Measurements from ENCODE around the gene SERINC2.

DNA sequence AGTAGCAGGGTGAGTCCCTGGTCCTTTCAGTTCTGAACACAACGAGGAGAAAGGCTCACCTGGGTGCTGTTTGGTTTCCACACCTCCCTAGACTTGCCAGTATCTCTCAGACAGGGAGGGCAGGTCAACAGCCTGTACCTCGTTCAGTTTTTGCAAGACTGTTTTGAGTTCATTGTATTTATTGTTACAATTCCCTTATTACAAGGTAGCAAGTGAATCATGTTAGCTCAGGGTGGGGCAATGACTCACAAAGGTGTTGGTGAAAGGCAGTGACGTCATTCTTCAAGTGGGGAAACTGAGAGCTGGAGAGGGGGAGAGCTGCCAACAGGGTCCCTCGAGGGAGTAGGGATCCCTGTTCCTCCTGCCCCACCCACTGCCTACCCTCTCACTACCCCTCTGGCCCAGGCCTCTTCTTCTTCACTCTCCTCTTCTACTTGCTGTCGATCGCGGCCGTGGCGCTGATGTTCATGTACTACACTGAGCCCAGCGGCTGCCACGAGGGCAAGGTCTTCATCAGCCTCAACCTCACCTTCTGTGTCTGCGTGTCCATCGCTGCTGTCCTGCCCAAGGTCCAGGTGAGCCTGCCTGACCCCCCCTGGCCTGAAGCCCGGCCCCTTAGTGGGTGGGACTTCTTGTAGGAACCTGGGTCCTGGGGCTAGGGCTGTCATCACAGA is 13.4 kb downstream of the SERINC2 start:
- TF ChIP-seq, protein P1, sequence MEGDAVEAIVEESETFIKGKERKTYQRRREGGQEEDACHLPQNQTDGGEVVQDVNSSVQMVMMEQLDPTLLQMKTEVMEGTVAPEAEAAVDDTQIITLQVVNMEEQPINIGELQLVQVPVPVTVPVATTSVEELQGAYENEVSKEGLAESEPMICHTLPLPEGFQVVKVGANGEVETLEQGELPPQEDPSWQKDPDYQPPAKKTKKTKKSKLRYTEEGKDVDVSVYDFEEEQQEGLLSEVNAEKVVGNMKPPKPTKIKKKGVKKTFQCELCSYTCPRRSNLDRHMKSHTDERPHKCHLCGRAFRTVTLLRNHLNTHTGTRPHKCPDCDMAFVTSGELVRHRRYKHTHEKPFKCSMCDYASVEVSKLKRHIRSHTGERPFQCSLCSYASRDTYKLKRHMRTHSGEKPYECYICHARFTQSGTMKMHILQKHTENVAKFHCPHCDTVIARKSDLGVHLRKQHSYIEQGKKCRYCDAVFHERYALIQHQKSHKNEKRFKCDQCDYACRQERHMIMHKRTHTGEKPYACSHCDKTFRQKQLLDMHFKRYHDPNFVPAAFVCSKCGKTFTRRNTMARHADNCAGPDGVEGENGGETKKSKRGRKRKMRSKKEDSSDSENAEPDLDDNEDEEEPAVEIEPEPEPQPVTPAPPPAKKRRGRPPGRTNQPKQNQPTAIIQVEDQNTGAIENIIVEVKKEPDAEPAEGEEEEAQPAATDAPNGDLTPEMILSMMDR (conservative IDR thresholded peaks at IDR 0.05; ENCODE audit: low read depth, low read length), result no peak
- TF ChIP-seq RAD21 (IDR thresholded peaks at IDR 0.05; ENCODE audit: low read length) (no peak), RCOR1 (IDR thresholded peaks at IDR 0.05; ENCODE audit: insufficient replicate concordance, low read length) (no peak), POLR2A (IDR thresholded peaks at IDR 0.05; ENCODE audit: low read depth, low read length) (no peak), ELK1 (IDR thresholded peaks at IDR 0.05; ENCODE audit: borderline replicate concordance, low read depth, low read length) (no peak), FOS (IDR thresholded peaks at IDR 0.05; ENCODE audit: low read depth, low read length) (no peak)

Data from IMR-90 (cell line).